Prostate gland (tissue), 2 donors: ENCODE results near the gene GRB10.

Source experiments
- POLR2AphosphoS5 ChIP-seq: sonication (generic); formaldehyde crosslinking; IDR thresholded peaks from one replicate; pipeline ENCODE4 v1.6.1; 2017; ENCODE audit warnings: antibody characterized with exemption
- TF ChIP-seq, protein P1 (sequence below), 4 experiments: fragments of 200-600 bp in 2 of 4; fragments of 450-650 bp in 2 of 4; sonication (generic) in 2 of 4; IDR thresholded peaks; 1 replicate in 3 of 4; 2 replicates in 1 of 4; pipeline ENCODE4 v1.5.1; 2016 to 2019; ENCODE audit warnings: antibody characterized with exemption in 4 of 4, mild to moderate bottlenecking in 2 of 4, moderate library complexity in 2 of 4

DNA sequence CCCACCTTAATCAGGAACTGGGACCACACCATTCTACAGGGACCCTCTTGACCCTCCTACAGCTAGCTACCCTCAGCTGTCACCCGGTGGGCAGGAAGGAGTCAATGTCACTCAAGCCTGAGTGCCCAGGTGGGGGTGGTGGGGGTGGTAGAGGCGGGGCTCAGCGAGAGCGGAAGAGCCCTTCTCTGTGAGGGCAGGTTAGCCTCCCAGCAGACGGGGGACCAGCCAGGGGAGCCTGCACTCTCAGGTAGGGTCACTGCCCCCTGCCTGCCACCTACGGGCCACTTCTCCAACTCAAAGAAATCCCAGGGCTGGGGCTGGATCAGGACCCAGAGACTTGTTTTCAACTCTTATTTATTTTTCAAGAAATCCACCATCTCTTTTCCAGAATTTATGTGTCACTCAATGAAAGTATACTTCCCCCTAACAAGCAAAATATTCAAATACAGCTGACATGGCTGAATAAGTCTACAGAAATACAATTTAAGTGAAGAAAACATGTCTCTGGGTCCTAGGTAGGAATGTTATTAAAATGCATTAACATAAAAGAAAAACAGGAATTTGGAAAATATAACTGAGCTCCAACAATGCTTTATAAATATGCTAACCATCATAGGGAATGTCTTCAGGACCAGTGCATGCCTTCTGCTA lies 154.1 kb downstream of the GRB10 start:
- TF ChIP-seq, protein P1, sequence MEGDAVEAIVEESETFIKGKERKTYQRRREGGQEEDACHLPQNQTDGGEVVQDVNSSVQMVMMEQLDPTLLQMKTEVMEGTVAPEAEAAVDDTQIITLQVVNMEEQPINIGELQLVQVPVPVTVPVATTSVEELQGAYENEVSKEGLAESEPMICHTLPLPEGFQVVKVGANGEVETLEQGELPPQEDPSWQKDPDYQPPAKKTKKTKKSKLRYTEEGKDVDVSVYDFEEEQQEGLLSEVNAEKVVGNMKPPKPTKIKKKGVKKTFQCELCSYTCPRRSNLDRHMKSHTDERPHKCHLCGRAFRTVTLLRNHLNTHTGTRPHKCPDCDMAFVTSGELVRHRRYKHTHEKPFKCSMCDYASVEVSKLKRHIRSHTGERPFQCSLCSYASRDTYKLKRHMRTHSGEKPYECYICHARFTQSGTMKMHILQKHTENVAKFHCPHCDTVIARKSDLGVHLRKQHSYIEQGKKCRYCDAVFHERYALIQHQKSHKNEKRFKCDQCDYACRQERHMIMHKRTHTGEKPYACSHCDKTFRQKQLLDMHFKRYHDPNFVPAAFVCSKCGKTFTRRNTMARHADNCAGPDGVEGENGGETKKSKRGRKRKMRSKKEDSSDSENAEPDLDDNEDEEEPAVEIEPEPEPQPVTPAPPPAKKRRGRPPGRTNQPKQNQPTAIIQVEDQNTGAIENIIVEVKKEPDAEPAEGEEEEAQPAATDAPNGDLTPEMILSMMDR (IDR thresholded peaks at IDR 0.05) = no peak
- no peak for TF ChIP-seq POLR2AphosphoS5
